Measurements from ENCODE around the gene WNT7B.

Gene WNT7B

GRCh38 chr22:45998638-45999378 is 21.8 kb upstream of the WNT7B start:
- no peak for FAIRE-seq

GRCh38 chr22:45997777-45998637 is 21.0 kb upstream of the WNT7B start:
- DNase-seq (ENCODE audit: insufficient read length, low spot score) (no peak), FAIRE-seq (no peak)
- TF ChIP-seq, protein P1, sequence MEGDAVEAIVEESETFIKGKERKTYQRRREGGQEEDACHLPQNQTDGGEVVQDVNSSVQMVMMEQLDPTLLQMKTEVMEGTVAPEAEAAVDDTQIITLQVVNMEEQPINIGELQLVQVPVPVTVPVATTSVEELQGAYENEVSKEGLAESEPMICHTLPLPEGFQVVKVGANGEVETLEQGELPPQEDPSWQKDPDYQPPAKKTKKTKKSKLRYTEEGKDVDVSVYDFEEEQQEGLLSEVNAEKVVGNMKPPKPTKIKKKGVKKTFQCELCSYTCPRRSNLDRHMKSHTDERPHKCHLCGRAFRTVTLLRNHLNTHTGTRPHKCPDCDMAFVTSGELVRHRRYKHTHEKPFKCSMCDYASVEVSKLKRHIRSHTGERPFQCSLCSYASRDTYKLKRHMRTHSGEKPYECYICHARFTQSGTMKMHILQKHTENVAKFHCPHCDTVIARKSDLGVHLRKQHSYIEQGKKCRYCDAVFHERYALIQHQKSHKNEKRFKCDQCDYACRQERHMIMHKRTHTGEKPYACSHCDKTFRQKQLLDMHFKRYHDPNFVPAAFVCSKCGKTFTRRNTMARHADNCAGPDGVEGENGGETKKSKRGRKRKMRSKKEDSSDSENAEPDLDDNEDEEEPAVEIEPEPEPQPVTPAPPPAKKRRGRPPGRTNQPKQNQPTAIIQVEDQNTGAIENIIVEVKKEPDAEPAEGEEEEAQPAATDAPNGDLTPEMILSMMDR (IDR thresholded peaks at IDR 0.05; ENCODE audit: insufficient read depth, missing control alignments) = no peak

More at GRCh38 chr22:45998638-45999378, 21.8 kb upstream of the WNT7B start:
- DNase-seq (ENCODE audit: insufficient read length, low spot score) = no peak
- TF ChIP-seq, protein P1 (IDR thresholded peaks at IDR 0.05; ENCODE audit: insufficient read depth, missing control alignments) = no peak

- TF ChIP-seq, protein P1 (IDR thresholded peaks at IDR 0.05; ENCODE audit: insufficient read depth, missing control alignments) = no peak
- DNase-seq (ENCODE audit: insufficient read length, low spot score) (no peak), FAIRE-seq (no peak)
Observed at GRCh38 chr22:45997077-45997776, 20.3 kb upstream of the WNT7B start.

DNA sequence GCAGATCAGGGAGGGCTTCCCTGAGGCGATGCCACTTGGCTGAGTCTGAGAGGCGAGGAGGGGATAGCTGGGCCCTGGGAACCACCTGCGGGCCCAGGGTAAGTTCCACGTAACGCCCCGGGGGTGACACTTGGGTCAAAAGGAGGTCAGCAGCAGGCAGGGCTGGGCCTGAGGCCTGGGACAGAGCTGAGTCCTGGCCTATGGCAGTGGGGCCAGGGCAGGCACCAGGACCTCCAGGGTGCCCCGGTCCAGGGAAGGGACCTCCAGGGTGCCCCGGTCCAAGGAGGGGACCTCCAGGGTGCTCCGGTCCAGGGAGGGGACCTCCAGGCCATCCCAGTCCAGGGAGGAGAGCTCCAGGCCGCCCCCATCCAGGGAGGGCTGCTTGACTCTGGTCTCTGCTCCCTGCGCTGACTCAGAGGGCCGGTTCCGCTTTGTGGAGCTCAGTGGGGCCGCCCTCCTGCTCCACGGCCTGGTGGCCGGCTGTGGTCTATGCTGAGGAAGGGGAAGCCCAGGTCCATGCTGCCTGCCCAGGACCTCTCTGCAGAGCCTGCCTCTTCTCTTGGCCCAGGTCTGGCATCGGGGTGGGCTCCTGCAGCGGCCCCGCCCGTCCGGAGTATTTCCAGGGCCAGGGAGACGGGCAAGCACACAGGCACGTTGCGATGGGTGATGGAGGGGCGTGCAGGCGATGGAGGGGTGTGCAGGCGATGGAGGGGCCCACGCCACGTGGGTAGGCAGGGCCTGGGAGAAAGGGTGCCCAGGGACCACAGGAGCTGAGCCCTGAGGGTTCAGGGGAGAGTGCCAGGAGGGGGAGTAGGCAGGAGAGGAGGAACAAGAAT is 19.5 kb upstream of the WNT7B start:
- TF ChIP-seq, protein P1 (IDR thresholded peaks at IDR 0.05; ENCODE audit: insufficient read depth, missing control alignments) = no peak
- FAIRE-seq (no peak), DNase-seq (ENCODE audit: insufficient read length, low spot score) (no peak)

- TF ChIP-seq, protein P1 (IDR thresholded peaks at IDR 0.05; ENCODE audit: insufficient read depth, missing control alignments) = no peak
- FAIRE-seq (no peak), DNase-seq (ENCODE audit: insufficient read length, low spot score) (no peak)
Observed at GRCh38 chr22:45995405-45996101, 18.6 kb upstream of the WNT7B start.
